Thyroid gland (tissue), 4 donors: ENCODE results near the gene GHRHR.

ENCODE experiments used
- CTCF ChIP-seq, 6 experiments: fragments of 200-600 bp in 3 of 6; fragments of 450-650 bp in 3 of 6; sonication (generic) in 3 of 6; IDR thresholded peaks; one replicate each; pipeline ENCODE4 v1.5.1; 2016 to 2019; ENCODE audit warnings: antibody characterized with exemption in 6 of 6, mild to moderate bottlenecking in 2 of 6, inconsistent platforms in 1 of 6, moderate library complexity in 1 of 6
- POLR2A ChIP-seq, 2 donors: fragments of 450-650 bp; IDR thresholded peaks; one replicate each; pipeline ENCODE4 v1.6.1; 2017; ENCODE audit warnings: antibody characterized with exemption in 2 of 2, mild to moderate bottlenecking in 2 of 2, moderate library complexity in 1 of 2

- TF ChIP-seq CTCF (IDR thresholded peaks at IDR 0.05) (no peak), POLR2A (IDR thresholded peaks at IDR 0.05) (no peak)
Measured at GRCh38 chr7:31006857-31007256, 43.1 kb downstream of the GHRHR start.
